Astrocyte of the cerebellum (primary cell): Measurements from ENCODE around the gene ERBB4.

Source experiments
- DNase-seq: peaks from one replicate; pipeline ENCODE4 v3.0.0-alpha.2; 2011; ENCODE audit warnings: low read depth
- H3K4me3 ChIP-seq: 2 replicates; pipeline ENCODE4 v1.5.1; 2011; ENCODE audit warnings: mild to moderate bottlenecking, low read depth, low read length, moderate library complexity
- CTCF ChIP-seq: IDR thresholded peaks from 2 replicates; pipeline ENCODE4 v1.5.1; 2012; ENCODE audit warnings: low read length, low read depth, moderate library complexity, mild to moderate bottlenecking; ENCODE audit errors: missing control alignments
- in situ Hi-C: cut with HindIII; loops from 2 replicates; pipeline ENCODE4 v1.10.0; 2017; ENCODE audit warnings: low sequenced_read_pairs

Gene ERBB4

DNA sequence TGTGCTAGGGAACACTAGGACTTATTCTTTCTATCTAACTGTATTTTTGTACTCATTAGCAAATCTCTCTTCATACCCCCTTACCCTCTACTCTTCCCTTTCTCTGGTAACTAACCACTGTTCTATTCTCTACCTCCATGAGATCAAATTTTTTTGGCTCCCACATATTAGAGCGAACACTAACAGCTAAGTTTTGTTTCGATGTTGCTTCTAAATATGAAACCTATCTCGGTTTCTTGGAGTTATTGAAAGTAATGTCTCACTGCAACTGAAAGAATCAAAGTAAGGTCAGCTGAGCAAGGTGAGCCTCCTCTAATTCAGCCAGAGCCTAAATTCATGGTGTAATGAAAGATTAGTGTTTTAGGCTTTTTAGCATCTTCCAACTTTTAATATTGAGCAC is 1024.6 kb downstream of the ERBB4 start:
- in situ Hi-C loops, result no loop called here
- no peak for TF ChIP-seq CTCF
- DNase-seq, result no peak
- H3K4me3 ChIP-seq, result no peak overlapping the region

- no peak for DNase-seq
- in situ Hi-C loops, result no loop called here
- TF ChIP-seq CTCF, result no peak
- no peak overlapping the region for H3K4me3 ChIP-seq
These were observed 1025.2 kb downstream of the ERBB4 start for GRCh38 chr2:211513446-211513845.

GRCh38 chr2:211512806-211513205 is 1025.8 kb downstream of the ERBB4 start:
- no peak for DNase-seq
- in situ Hi-C loops, result no loop called here
- TF ChIP-seq CTCF, result no peak
- no peak overlapping the region for H3K4me3 ChIP-seq

- in situ Hi-C loops, result no loop called here
- no peak for TF ChIP-seq CTCF
- no peak overlapping the region for H3K4me3 ChIP-seq
- DNase-seq, result no peak
These were observed 1034.7 kb downstream of the ERBB4 start for GRCh38 chr2:211503856-211504255.

DNA sequence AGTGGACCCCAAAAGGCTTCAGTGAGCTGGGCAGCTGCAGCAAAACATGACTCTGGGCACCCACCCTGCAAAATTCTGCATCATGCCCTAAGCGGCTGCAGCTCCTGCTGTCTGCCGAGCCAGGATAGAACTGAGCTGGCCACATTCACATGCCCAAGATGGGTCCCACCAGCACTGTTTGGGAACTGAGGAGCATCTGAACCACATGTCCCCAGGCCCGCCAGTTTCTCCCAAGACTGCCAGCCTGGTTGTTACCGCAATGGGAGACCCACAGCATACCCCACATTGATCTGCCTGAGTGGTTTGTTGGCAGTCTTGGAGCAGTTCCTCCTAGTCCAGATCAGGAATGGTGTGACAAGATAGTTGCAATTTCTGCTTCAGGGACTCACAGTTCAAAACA is 1035.4 kb downstream of the ERBB4 start:
- TF ChIP-seq CTCF, result no peak
- in situ Hi-C loops, result no loop called here
- no peak overlapping the region for H3K4me3 ChIP-seq
- DNase-seq, result no peak

GRCh38 chr2:211498551-211499205 is 1039.9 kb downstream of the ERBB4 start:
- DNase-seq, result no peak
- TF ChIP-seq CTCF, result no peak
- in situ Hi-C loops, result no loop called here
- H3K4me3 ChIP-seq, result no peak overlapping the region

DNA sequence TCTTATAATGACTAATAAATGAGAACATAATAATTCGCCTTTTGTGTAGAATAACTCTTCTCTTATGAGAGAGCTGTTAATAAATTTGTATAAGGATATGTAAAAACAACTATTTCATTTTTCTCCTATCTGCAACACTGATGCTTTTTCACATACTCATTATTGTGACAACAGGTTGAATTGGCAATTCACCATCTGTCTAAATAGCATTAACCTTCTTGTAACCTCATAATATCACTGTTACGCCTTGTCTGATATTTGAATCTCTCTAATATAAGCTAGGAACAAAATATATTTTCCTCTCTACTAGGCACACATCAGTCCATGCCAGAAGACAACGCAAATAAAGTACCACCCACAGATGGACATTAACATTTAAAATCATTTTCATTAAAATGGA is 1043.3 kb downstream of the ERBB4 start:
- no peak overlapping the region for H3K4me3 ChIP-seq
- in situ Hi-C loops, result no loop called here
- no peak for DNase-seq
- no peak for TF ChIP-seq CTCF
